ENCODE data around the gene TCEAL3. TPM values are rescaled to one million over a fixed set of nuclear protein-coding genes. Genes with fewer than 3 reads are reported as not detected.
"Not testable (repeated sequence)": the region's sequence is repeated elsewhere in the genome, so short reads cannot be mapped to it uniquely, and the experiment has no call there.

TCEAL3 gene
- polyA plus RNA-seq, 2 of the 4 experiments (the other 2 are of a cell fraction): 6.6 to 23.9 TPM

- ATAC-seq: no peak
- Histone ChIP-seq H3K4me1 (peaks cover 14% of the 10 kb centered on the region), H3K4me2 (no peak overlapping the region), H3K4me3 (no peak overlapping the region), H3K27ac (no peak overlapping the region), H3K9me3 (no peaks in the 10 kb centered on the region)
- POLR2A ChIA-PET: no interaction called here
- no peak for TF ChIP-seq ZNF302 (CRISPR knock-in tag; IDR thresholded peaks at IDR 0.05)
- TF ChIP-seq USF2 (IDR thresholded peaks at IDR 0.05): no peak
- no peak for TF ChIP-seq JUNB (IDR thresholded peaks at IDR 0.05)
- CTCF ChIA-PET: interaction anchor here (1.9 kb wide), 1 partner anchor 17 kb away, joined by 6 read pairs; no protein-coding TSS in a partner anchor
- no peak for DNase-seq (ENCODE audit: low read depth in 1 of 2, low spot score in 1 of 2)
- 3% methylated on average over 1 of the region's 1 CpG for WGBS (ENCODE audit: missing lambda C conversion rate)
- peak; percentile 95 for FAIRE-seq
These were observed 39.9 kb downstream of the TCEAL3 start for GRCh38 chrX:103647630-103648029.

- DNase-seq (ENCODE audit: low read depth in 1 of 2, low spot score in 1 of 2) (no peak), FAIRE-seq (peak; percentile 95), ATAC-seq (no peak)
- H3K4me3 ChIP-seq: no peak overlapping the region
- 57% methylated on average over 2 of the region's 2 CpGs for WGBS (ENCODE audit: missing lambda C conversion rate)
- peak overlapping the region; percentile 26; the same call in 2 of the 3 replicates for H3K4me2 ChIP-seq
- H3K27ac ChIP-seq: no peak overlapping the region; a peak in 1 of 6 replicates
- TF ChIP-seq HOXB13 (CRISPR knock-in tag; IDR thresholded peaks at IDR 0.05; ENCODE audit: low read depth) (no peak), GATA3 (IDR thresholded peaks at IDR 0.05; ENCODE audit: borderline replicate concordance) (peak; percentile 54; the same call in 1 of the 2 replicates), RFX5 (IDR thresholded peaks at IDR 0.05) (peak; percentile 87), POLR2A (IDR thresholded peaks at IDR 0.05; ENCODE audit: low read length) (no peak), EP300 (IDR thresholded peaks at IDR 0.05) (no peak), CEBPB (IDR thresholded peaks at IDR 0.05) (0 out of 4 replicates have a peak, but pooled peaks of 1 of the 2 experiments have one; percentile 28), JUN (IDR thresholded peaks at IDR 0.05) (no peak), FOSL2 (IDR thresholded peaks at IDR 0.05) (no peak), FOSL2 (CRISPR knock-in tag; IDR thresholded peaks at IDR 0.05) (peak; percentile 29; the same call in 1 of the 2 replicates)
- H3K4me1 ChIP-seq: peaks cover 19% of the 10 kb centered on the region
- H3K9me3 ChIP-seq: no peaks in the 10 kb centered on the region
- POLR2A ChIA-PET: no interaction called here
- CTCF ChIA-PET: interaction anchor here (2.8 kb wide), 1 partner anchor 21 kb away, joined by 16 read pairs; no protein-coding TSS in a partner anchor
These were observed 43.5 kb downstream of the TCEAL3 start for GRCh38 chrX:103651151-103651773.

GRCh38 chrX:103655230-103656000 lies 47.7 kb downstream of the TCEAL3 start:
- Histone ChIP-seq H3K27ac (peak overlapping the region; percentile 76 to 85), H3K4me1 (peaks cover 52% of the 10 kb centered on the region)
- ChIA-PET CTCF (interaction anchor here (3.5 kb wide), 1 partner anchor 26 kb away, joined by 25 read pairs; the partner anchor contains the start of gene TCEAL1), POLR2A (interaction anchor here (1.5 to 2.8 kb wide), 2 partner anchors 26 to 31 kb away, joined by 9 to 17 read pairs; partner anchors contain the start of genes MORF4L2 and TCEAL1)
- WGBS (ENCODE audit: missing lambda C conversion rate): 73% methylated on average over 7 of the region's 7 CpGs
- H3K4me3 ChIP-seq; H3K9me3 ChIP-seq; FAIRE-seq; DNase-seq (ENCODE audit: low read depth in 1 of 2, low spot score in 1 of 2); H3K4me2 ChIP-seq; ATAC-seq: not testable (repeated sequence)

GRCh38 chrX:103656617-103657016 lies 48.9 kb downstream of the TCEAL3 start:
- 0% methylated on average over 3 of the region's 3 CpGs for WGBS (ENCODE audit: missing lambda C conversion rate)
- Histone ChIP-seq H3K4me3 (no peak overlapping the region), H3K9me3 (no peaks in the 10 kb centered on the region), H3K4me2 (peak overlapping the region; percentile 64), H3K4me1 (peaks cover 41% of the 10 kb centered on the region), H3K27ac (peak overlapping the region; percentile 76 to 85)
- DNase-seq (ENCODE audit: low read depth in 1 of 2, low spot score in 1 of 2) (peak; percentile 66 to 88), ATAC-seq (peak; percentile 94 to 99), FAIRE-seq (peak; percentile 98)
- ChIA-PET CTCF (interaction anchor here (1.2 to 3.5 kb wide), 3 partner anchors 8 to 30 kb away, joined by 3 to 25 read pairs (median 4); partner anchors contain the start of genes MORF4L2 and TCEAL1), POLR2A (interaction anchor here (1.5 to 2.8 kb wide), 2 partner anchors 27 to 30 kb away, joined by 9 to 17 read pairs; partner anchors contain the start of genes MORF4L2 and TCEAL1)
- TF ChIP-seq CEBPB (IDR thresholded peaks at IDR 0.05) (peak in 1 of 2 experiments; percentile 55; a peak in 1 of 4 replicates), MAFK (IDR thresholded peaks at IDR 0.05; ENCODE audit: partially characterized antibody) (no peak), CHD2 (IDR thresholded peaks at IDR 0.05; ENCODE audit: low read length, partially characterized antibody) (peak; percentile 10), FOSL2 (IDR thresholded peaks at IDR 0.05) (peak; percentile 87), FOSL2 (CRISPR knock-in tag; IDR thresholded peaks at IDR 0.05) (peak; percentile 92), JUN (IDR thresholded peaks at IDR 0.05) (peak; percentile 39 to 68; a peak in 3 of 5 replicates), JUNB (IDR thresholded peaks at IDR 0.05) (peak; percentile 88), GATA3 (IDR thresholded peaks at IDR 0.05; ENCODE audit: borderline replicate concordance) (peak; percentile 98), REST (IDR thresholded peaks at IDR 0.05) (no peak), ATOH8 (CRISPR knock-in tag; IDR thresholded peaks at IDR 0.05; ENCODE audit: low read depth) (no peak), HOXB5 (CRISPR knock-in tag; IDR thresholded peaks at IDR 0.05) (no peak), RAD21 (conservative IDR thresholded peaks at IDR 0.05 in 1 of 2, IDR thresholded peaks at IDR 0.05 in 1 of 2) (no peak), MAX (IDR thresholded peaks at IDR 0.05) (peak; percentile 82; the same call in 1 of the 2 replicates), NPAS2 (CRISPR knock-in tag; IDR thresholded peaks at IDR 0.05; ENCODE audit: borderline replicate concordance) (no peak)
